SK-N-SH (cell line): ENCODE results near the gene SERPINA9. TPM values are rescaled to one million over a fixed set of nuclear protein-coding genes. Genes with fewer than 3 reads are reported as not detected.

Source experiments
- CTCF ChIA-PET: fragments of 300-600, 350-600 bp; formaldehyde crosslinking; extraction: SDS; loops from one replicate; lab custom pipeline; 2021; lab: Yijun Ruan, JAX
- POLR2A ChIA-PET: fragments of 350-600 bp; sonication (Branson Sonifier 250); formaldehyde crosslinking; extraction: SDS; loops from one replicate; lab custom pipeline; 2020; ENCODE audit warnings: antibody characterized with exemption, inconsistent platforms; lab: Yijun Ruan, JAX
- DNase-seq: peaks from one replicate; pipeline ENCODE4 v3.0.0; 2012
- H2AFZ ChIP-seq: fragments of 200-600 bp; sonication (generic); 2 replicates; pipeline ENCODE4 v1.8.1; 2016; ENCODE audit warnings: antibody characterized with exemption, mild to moderate bottlenecking, low read depth
- H3F3A ChIP-seq: fragments of 200-600 bp; sonication (generic); replicated peaks from 2 replicates; pipeline ENCODE3; 2016; ENCODE audit warnings: antibody characterized with exemption, mild to moderate bottlenecking; ENCODE audit not compliant: insufficient read depth
- H3K27ac ChIP-seq, 2 experiments: fragments of 200-500 bp in 1 of 2; fragments of 200-600 bp in 1 of 2; sonication (Bioruptor generic) in 1 of 2; sonication (generic), shearing (Covaris generic) in 1 of 2; 2 replicates each; pipeline versions ENCODE4 v1.5.1 to v1.6.1; 2014 to 2016; ENCODE audit warnings: low read depth in 2 of 2, inconsistent platforms in 1 of 2, low read length in 1 of 2, mild to moderate bottlenecking in 1 of 2, mixed read lengths in 1 of 2
- H3K27me3 ChIP-seq: fragments of 200-600 bp; sonication (generic), shearing (Covaris generic); 2 replicates; pipeline ENCODE4 v1.6.1; 2016; ENCODE audit warnings: mixed run types; ENCODE audit not compliant: insufficient read depth
- H3K36me3 ChIP-seq, 2 experiments: fragments of 200-500 bp in 1 of 2; fragments of 200-600 bp in 1 of 2; sonication (Bioruptor generic) in 1 of 2; sonication (generic) in 1 of 2; replicated peaks in 1 of 2; 2 replicates each; pipeline versions ENCODE3 to v1.5.1; 2014 to 2016; ENCODE audit warnings: low read length in 1 of 2, mild to moderate bottlenecking in 1 of 2; ENCODE audit not compliant: insufficient read depth in 2 of 2, control insufficient read depth in 1 of 2
- H3K4me1 ChIP-seq, 2 experiments: fragments of 200-500 bp in 1 of 2; fragments of 200-600 bp in 1 of 2; sonication (Bioruptor generic) in 1 of 2; sonication (generic), shearing (Covaris generic) in 1 of 2; 2 replicates each; pipeline versions ENCODE4 v1.5.1 to v1.6.1; 2014 to 2016; ENCODE audit warnings: low read depth in 1 of 2, low read length in 1 of 2, mixed run types in 1 of 2; ENCODE audit not compliant: insufficient read depth in 2 of 2, control insufficient read depth in 1 of 2
- H3K4me2 ChIP-seq: fragments of 200-600 bp; sonication (generic), shearing (Covaris generic); 2 replicates; pipeline ENCODE4 v1.6.1; 2017; ENCODE audit warnings: mixed run types
- H3K4me3 ChIP-seq, 2 experiments: fragments of 200-500 bp in 1 of 2; fragments of 200-600 bp in 1 of 2; sonication (Bioruptor generic) in 1 of 2; sonication (generic), shearing (Covaris generic) in 1 of 2; 2 replicates each; pipeline versions ENCODE4 v1.5.1 to v1.8.1; 2014 to 2016; ENCODE audit warnings: low read depth in 2 of 2, inconsistent platforms in 1 of 2, low read length in 1 of 2, mild to moderate bottlenecking in 1 of 2, mixed read lengths in 1 of 2, moderate library complexity in 1 of 2
- H3K79me2 ChIP-seq: fragments of 200-600 bp; sonication (generic); 2 replicates; pipeline ENCODE4 v1.8.1; 2017; ENCODE audit warnings: mild to moderate bottlenecking; ENCODE audit not compliant: insufficient read depth
- H3K9ac ChIP-seq: fragments of 200-600 bp; sonication (generic); 2 replicates; pipeline ENCODE4 v1.6.1; 2017; ENCODE audit warnings: mixed run types
- H3K9me2 ChIP-seq: fragments of 200-600 bp; sonication (generic); 2 replicates; pipeline ENCODE4 v1.6.1; 2017; ENCODE audit warnings: mixed run types
- H3K9me3 ChIP-seq: fragments of 200-600 bp; sonication (generic); 2 replicates; pipeline ENCODE4 v1.6.1; 2017; ENCODE audit warnings: mixed run types, mild to moderate bottlenecking, moderate library complexity
- H4K20me1 ChIP-seq: fragments of 200-600 bp; sonication (generic); 2 replicates; pipeline ENCODE4 v1.6.1; 2017; ENCODE audit warnings: mild to moderate bottlenecking, mixed run types; ENCODE audit not compliant: insufficient read depth
- RAD21 ChIP-seq: IDR thresholded peaks from 2 replicates; pipeline ENCODE4 v1.6.1; 2012; ENCODE audit warnings: mild to moderate bottlenecking, low read length
- REST ChIP-seq: IDR thresholded peaks from 2 replicates; pipeline ENCODE4 v1.6.1; 2012; ENCODE audit warnings: mild to moderate bottlenecking, low read depth, low read length, moderate library complexity
- RXRA ChIP-seq: IDR thresholded peaks from 2 replicates; pipeline ENCODE4 v1.4.0; 2012; ENCODE audit warnings: low read depth, mild to moderate bottlenecking, borderline replicate concordance
- SMC3 ChIP-seq: IDR thresholded peaks from 2 replicates; pipeline ENCODE4 v1.6.1; 2012; ENCODE audit warnings: low read depth, low read length, improper control_type of control experiment
- WGBS: methylation state at CpG from one replicate; pipeline ENCODE4 v1.1.6; 2017; ENCODE audit warnings: low lambda C conversion rate; 5-methylcytosine and 5-hydroxymethylcytosine counted together
- polyA plus RNA-seq, 3 experiments: library from polyadenylated mRNA; depleted of rRNA; stranded (reverse); fragments of >200 nt; gene quantifications; 2 replicates each; pipeline ENCODE4 v1.2.3, GENCODE V29; 2012
- TF ChIP-seq, protein P1 (sequence below): fragments of 200-600 bp; sonication (generic); IDR thresholded peaks from 2 replicates; pipeline ENCODE4 v1.6.1; 2017; ENCODE audit warnings: antibody characterized with exemption, mild to moderate bottlenecking, moderate library complexity

The SERPINA9 gene
- polyA plus RNA-seq, 1 of the 3 experiments (the other 2 are of a cell fraction), result not detected

DNA sequence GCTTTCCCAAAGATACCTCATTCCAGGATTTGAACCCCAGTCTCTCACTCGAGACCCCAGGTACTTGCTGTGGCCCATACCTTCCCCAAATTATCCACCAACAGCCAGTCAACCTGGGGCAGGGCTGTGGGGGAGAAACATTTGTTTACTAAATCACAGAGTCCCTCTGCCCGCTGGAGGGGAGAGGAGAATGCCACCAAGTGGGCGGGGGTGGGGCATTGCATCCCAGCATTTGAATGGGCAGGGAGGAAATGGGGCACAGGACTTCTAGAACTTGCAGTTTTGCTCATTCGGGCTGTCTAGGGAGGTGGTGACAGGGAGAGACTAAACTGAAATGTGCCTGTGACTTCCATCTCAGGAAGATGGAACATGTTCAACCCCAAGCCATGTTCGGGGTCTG is 10.9 kb upstream of the SERPINA9 start (continued):
- no peak for TF ChIP-seq REST
- TF ChIP-seq RXRA, result no peak

DNA sequence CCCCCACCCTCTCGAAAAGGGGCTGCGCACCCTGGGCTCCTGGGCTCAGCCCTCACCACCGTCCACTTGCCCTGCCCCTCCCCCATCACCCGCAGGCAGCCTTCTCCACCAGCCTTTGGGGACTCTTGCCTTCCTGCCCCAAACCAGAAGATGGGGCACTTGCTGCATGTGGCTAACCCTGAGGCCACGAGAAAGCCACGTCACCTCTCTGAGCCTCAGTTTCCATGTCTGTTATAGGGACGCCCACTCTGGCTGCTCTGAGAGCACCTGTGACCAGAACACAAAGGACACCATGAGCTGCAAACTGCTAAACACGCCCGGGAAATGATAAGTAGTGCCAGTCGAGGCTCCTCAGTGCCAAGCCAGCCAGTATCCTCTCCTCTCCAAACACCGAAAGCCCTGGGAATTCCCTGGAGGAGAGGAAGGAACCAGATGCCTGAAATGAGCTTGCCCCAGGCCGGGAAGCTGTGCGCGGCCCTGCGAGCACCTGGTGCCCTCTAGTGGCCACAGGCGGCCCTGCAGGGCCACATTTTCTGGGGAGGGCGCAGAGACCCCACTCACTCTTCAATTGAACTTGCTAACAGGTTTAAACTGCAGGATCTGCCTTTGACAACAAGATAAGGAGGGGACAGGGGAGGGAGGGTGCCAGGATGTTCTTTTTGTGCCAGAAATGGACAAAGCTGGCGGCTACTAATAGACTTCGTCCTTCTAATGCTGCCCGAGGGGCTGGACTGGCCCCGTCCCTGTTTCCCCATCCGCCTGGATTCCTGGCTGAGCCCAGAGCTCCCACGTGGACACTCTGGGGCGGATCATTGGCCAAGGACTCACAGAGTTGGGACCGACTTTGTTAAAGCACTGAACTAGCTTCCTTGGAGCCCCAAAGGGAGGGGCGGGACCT is 10.2 kb upstream of the SERPINA9 start:
- Histone ChIP-seq H3K4me1 (peaks cover 3 to 4% of the 10 kb centered on the region in 2 experiments; a peak in 2 of 4 replicates), H3K9me2 (no peaks in the 10 kb centered on the region), H3K27me3 (no peaks in the 10 kb centered on the region; the same call in 1 of the 2 replicates), H3K4me2 (peak overlapping the region; percentile 78), H2AFZ (peak overlapping the region; percentile 49; the same call in 1 of the 2 replicates), H4K20me1 (no peaks in the 10 kb centered on the region), H3K4me3 (peak overlapping the region; percentile 12 to 56; a peak in 2 of 4 replicates), H3K36me3 (no peaks in the 10 kb centered on the region), H3K9ac (no peak overlapping the region), H3K9me3 (no peaks in the 10 kb centered on the region), H3F3A (peaks cover under 1% of the 10 kb centered on the region), H3K79me2 (no peaks in the 10 kb centered on the region), H3K27ac (no peak overlapping the region)
- POLR2A ChIA-PET, result interaction anchor here (0.7 kb wide), 1 partner anchor 52 kb away, joined by 4 read pairs; no protein-coding TSS in a partner anchor
- peak; percentile 70 for TF ChIP-seq SMC3
- TF ChIP-seq, protein P1, sequence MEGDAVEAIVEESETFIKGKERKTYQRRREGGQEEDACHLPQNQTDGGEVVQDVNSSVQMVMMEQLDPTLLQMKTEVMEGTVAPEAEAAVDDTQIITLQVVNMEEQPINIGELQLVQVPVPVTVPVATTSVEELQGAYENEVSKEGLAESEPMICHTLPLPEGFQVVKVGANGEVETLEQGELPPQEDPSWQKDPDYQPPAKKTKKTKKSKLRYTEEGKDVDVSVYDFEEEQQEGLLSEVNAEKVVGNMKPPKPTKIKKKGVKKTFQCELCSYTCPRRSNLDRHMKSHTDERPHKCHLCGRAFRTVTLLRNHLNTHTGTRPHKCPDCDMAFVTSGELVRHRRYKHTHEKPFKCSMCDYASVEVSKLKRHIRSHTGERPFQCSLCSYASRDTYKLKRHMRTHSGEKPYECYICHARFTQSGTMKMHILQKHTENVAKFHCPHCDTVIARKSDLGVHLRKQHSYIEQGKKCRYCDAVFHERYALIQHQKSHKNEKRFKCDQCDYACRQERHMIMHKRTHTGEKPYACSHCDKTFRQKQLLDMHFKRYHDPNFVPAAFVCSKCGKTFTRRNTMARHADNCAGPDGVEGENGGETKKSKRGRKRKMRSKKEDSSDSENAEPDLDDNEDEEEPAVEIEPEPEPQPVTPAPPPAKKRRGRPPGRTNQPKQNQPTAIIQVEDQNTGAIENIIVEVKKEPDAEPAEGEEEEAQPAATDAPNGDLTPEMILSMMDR, result peak; percentile 99
- peak; percentile 78 for TF ChIP-seq RAD21
- TF ChIP-seq REST, result no peak
- CTCF ChIA-PET, result interaction anchor here (0.5 to 4.0 kb wide), 49 partner anchors 9 to 946 kb away, joined by 3 to 48 read pairs (median 5); partner anchors contain the start of genes SERPINA11, SERPINA12, SERPINA5 and SERPINA9
- WGBS, result 6% methylated on average over 26 of the region's 26 CpGs
- peak; percentile 85 for DNase-seq
